GM19099 (cell line): ENCODE results near the gene LGI2.

Experiments used
- POLR2A ChIP-seq: IDR thresholded peaks from 3 replicates; pipeline ENCODE4 v1.6.1; 2011; ENCODE audit warnings: low read depth; ENCODE audit not compliant: insufficient read length; ENCODE audit errors: extremely low read depth

Gene LGI2

GRCh38 chr4:24967346-24967745 lies 63.4 kb downstream of the LGI2 start:
- TF ChIP-seq POLR2A, result no peak

GRCh38 chr4:24966076-24966475 lies 64.7 kb downstream of the LGI2 start:
- TF ChIP-seq POLR2A, result no peak

GRCh38 chr4:24965627-24966026 lies 65.1 kb downstream of the LGI2 start:
- no peak for TF ChIP-seq POLR2A

GRCh38 chr4:24963277-24963676 lies 67.5 kb downstream of the LGI2 start:
- TF ChIP-seq POLR2A, result no peak

GRCh38 chr4:24957886-24958285 lies 72.9 kb downstream of the LGI2 start:
- TF ChIP-seq POLR2A, result no peak

- no peak for TF ChIP-seq POLR2A
Observed at GRCh38 chr4:24956763-24957162, 74.0 kb downstream of the LGI2 start.

- TF ChIP-seq POLR2A, result no peak
Observed at GRCh38 chr4:24956091-24956490, 74.7 kb downstream of the LGI2 start.

- no peak for TF ChIP-seq POLR2A
Observed at GRCh38 chr4:24952667-24953066, 78.1 kb downstream of the LGI2 start.

GRCh38 chr4:24949970-24950369 lies 80.8 kb downstream of the LGI2 start:
- no peak for TF ChIP-seq POLR2A
